Stimulated activated CD8-positive, alpha-beta memory T cell treated with anti-CD3 and anti-CD28 coated beads, Interleukin-4, amount 100 ng/mL, for 1 hour (primary cell): ENCODE data around the gene OSBP2.

ENCODE experiments used
- DNase-seq, 2 donors: peaks; one replicate each; pipeline ENCODE4 v3.0.0-alpha.2; 2020; ENCODE audit warnings: low read depth in 2 of 2, low spot score in 1 of 2

OSBP2 gene

GRCh38 chr22:30838111-30838510, 143.4 kb downstream of the OSBP2 start:
- DNase-seq: no peak

- no peak for DNase-seq
These were observed 146.6 kb downstream of the OSBP2 start for GRCh38 chr22:30841273-30841672.

- DNase-seq: no peak
These were observed 148.6 kb downstream of the OSBP2 start for GRCh38 chr22:30843245-30843644.

GRCh38 chr22:30847583-30847982, 152.9 kb downstream of the OSBP2 start:
- no peak for DNase-seq

- DNase-seq: no peak
These were observed 160.6 kb downstream of the OSBP2 start for GRCh38 chr22:30855266-30855665.

GRCh38 chr22:30855677-30856518, 161.2 kb downstream of the OSBP2 start:
- DNase-seq: no peak

- no peak for DNase-seq
These were observed 162.2 kb downstream of the OSBP2 start for GRCh38 chr22:30856741-30857502.

GRCh38 chr22:30857791-30858190, 163.1 kb downstream of the OSBP2 start:
- no peak for DNase-seq

GRCh38 chr22:30858976-30859713, 164.5 kb downstream of the OSBP2 start:
- no peak for DNase-seq

- DNase-seq: no peak
These were observed 165.0 kb downstream of the OSBP2 start for GRCh38 chr22:30859714-30860095.

GRCh38 chr22:30860176-30861105, 165.8 kb downstream of the OSBP2 start:
- DNase-seq: no peak

GRCh38 chr22:30861131-30861530, 166.5 kb downstream of the OSBP2 start:
- no peak for DNase-seq

GRCh38 chr22:30861688-30862552, 167.2 kb downstream of the OSBP2 start:
- no peak for DNase-seq

GRCh38 chr22:30863081-30863833, 168.6 kb downstream of the OSBP2 start:
- no peak for DNase-seq

- DNase-seq: no peak
These were observed 170.1 kb downstream of the OSBP2 start for GRCh38 chr22:30864441-30865420.

GRCh38 chr22:30865656-30866055, 171.0 kb downstream of the OSBP2 start:
- DNase-seq: no peak

GRCh38 chr22:30866216-30866615, 171.5 kb downstream of the OSBP2 start:
- DNase-seq: no peak

GRCh38 chr22:30866811-30867271, 172.2 kb downstream of the OSBP2 start:
- DNase-seq: no peak
